OCI-LY1 (cell line): ENCODE measurements around the gene ETV6.

Experiments
- H2AFZ ChIP-seq: fragments of 200-600 bp; sonication (generic), shearing (Covaris generic); 2 replicates; pipeline ENCODE4 v1.6.0; 2014; ENCODE audit warnings: antibody characterized with exemption, mild to moderate bottlenecking, low read length
- H3F3A ChIP-seq: fragments of 200-600 bp; sonication (generic), shearing (Covaris generic); 2 replicates; pipeline ENCODE4 v1.6.0; 2014; ENCODE audit warnings: mild to moderate bottlenecking, antibody characterized with exemption, low read length, moderate library complexity; ENCODE audit not compliant: insufficient read depth
- H3K27ac ChIP-seq: fragments of 200-600 bp; sonication (generic); 2 replicates; pipeline ENCODE4 v1.5.1; 2014; ENCODE audit warnings: low read length, mixed run types, mild to moderate bottlenecking, low read depth; ENCODE audit not compliant: poor library complexity, severe bottlenecking
- H3K27me3 ChIP-seq: fragments of 200-600 bp; sonication (generic); 2 replicates; pipeline ENCODE4 v1.6.0; 2014; ENCODE audit warnings: antibody characterized with exemption, mild to moderate bottlenecking, low read length, moderate library complexity; ENCODE audit not compliant: insufficient read depth
- H3K36me3 ChIP-seq: fragments of 200-600 bp; sonication (generic); 2 replicates; pipeline ENCODE4 v1.6.1; 2014; ENCODE audit warnings: mild to moderate bottlenecking, antibody characterized with exemption, low read length, moderate library complexity, mixed read lengths; ENCODE audit not compliant: insufficient read depth
- H3K4me1 ChIP-seq: fragments of 200-600 bp; sonication (generic); 2 replicates; pipeline ENCODE4 v1.5.1; 2014; ENCODE audit warnings: mild to moderate bottlenecking, low read length, moderate library complexity; ENCODE audit not compliant: insufficient read depth, severe bottlenecking
- H3K4me2 ChIP-seq: fragments of 200-600 bp; sonication (generic), shearing (Covaris generic); 2 replicates; pipeline ENCODE4 v1.6.1; 2014; ENCODE audit warnings: low read length
- H3K4me3 ChIP-seq: fragments of 200-600 bp; sonication (generic); 2 replicates; pipeline ENCODE4 v1.5.1; 2014; ENCODE audit warnings: low read length, low read depth, mild to moderate bottlenecking, mixed read lengths; ENCODE audit not compliant: poor library complexity, severe bottlenecking
- H3K79me2 ChIP-seq: fragments of 200-600 bp; shearing (Covaris generic); 2 replicates; pipeline ENCODE4 v1.6.1; 2016; ENCODE audit warnings: mixed run types, low read length, mixed read lengths; ENCODE audit not compliant: insufficient read depth
- H3K9ac ChIP-seq: fragments of 200-600 bp; sonication (generic), shearing (Covaris generic); 2 replicates; pipeline ENCODE4 v1.6.1; 2014; ENCODE audit warnings: mild to moderate bottlenecking, low read length, mixed read lengths
- H3K9me2 ChIP-seq: fragments of 200-600 bp; sonication (generic), shearing (Covaris generic); 2 replicates; pipeline ENCODE4 v1.6.1; 2014; ENCODE audit warnings: low read depth, mild to moderate bottlenecking, low read length, mixed read lengths
- H3K9me3 ChIP-seq: fragments of 200-600 bp; shearing (Covaris generic); 2 replicates; pipeline ENCODE4 v1.6.1; 2014; ENCODE audit warnings: low read length, mixed read lengths
- H4K20me1 ChIP-seq: fragments of 200-600 bp; sonication (generic), shearing (Covaris generic); 2 replicates; pipeline ENCODE4 v1.6.0; 2016; ENCODE audit warnings: mild to moderate bottlenecking, low read length; ENCODE audit not compliant: insufficient read depth
- EZH2 ChIP-seq: fragments of 200-600 bp; sonication (generic), shearing (Covaris generic); IDR thresholded peaks from 2 replicates; pipeline ENCODE4 v1.8.0; 2017; ENCODE audit warnings: borderline replicate concordance, mixed run types, mild to moderate bottlenecking, antibody characterized with exemption, low read length, moderate library complexity, mixed read lengths
- TF ChIP-seq, protein P1 (sequence below): fragments of 200-600 bp; sonication (generic), shearing (Covaris generic); IDR thresholded peaks from 2 replicates; pipeline ENCODE4 v1.5.1; 2017; ENCODE audit warnings: mild to moderate bottlenecking, antibody characterized with exemption, low read length, moderate library complexity, mixed read lengths

ETV6 gene

GRCh38 chr12:11686120-11686519 is 36.6 kb downstream of the ETV6 start:
- Histone ChIP-seq H3K9me3 (no peaks in the 10 kb centered on the region), H3K79me2 (no peaks in the 10 kb centered on the region), H3F3A (no peaks in the 10 kb centered on the region), H3K27ac (no peak overlapping the region), H3K27me3 (no peaks in the 10 kb centered on the region), H3K4me3 (no peak overlapping the region), H3K4me2 (no peak overlapping the region), H3K9ac (no peak overlapping the region), H3K4me1 (peaks cover 10% of the 10 kb centered on the region), H3K9me2 (no peaks in the 10 kb centered on the region), H3K36me3 (no peaks in the 10 kb centered on the region), H4K20me1 (no peaks in the 10 kb centered on the region), H2AFZ (no peak overlapping the region)
- TF ChIP-seq EZH2, result no peak
- TF ChIP-seq, protein P1, sequence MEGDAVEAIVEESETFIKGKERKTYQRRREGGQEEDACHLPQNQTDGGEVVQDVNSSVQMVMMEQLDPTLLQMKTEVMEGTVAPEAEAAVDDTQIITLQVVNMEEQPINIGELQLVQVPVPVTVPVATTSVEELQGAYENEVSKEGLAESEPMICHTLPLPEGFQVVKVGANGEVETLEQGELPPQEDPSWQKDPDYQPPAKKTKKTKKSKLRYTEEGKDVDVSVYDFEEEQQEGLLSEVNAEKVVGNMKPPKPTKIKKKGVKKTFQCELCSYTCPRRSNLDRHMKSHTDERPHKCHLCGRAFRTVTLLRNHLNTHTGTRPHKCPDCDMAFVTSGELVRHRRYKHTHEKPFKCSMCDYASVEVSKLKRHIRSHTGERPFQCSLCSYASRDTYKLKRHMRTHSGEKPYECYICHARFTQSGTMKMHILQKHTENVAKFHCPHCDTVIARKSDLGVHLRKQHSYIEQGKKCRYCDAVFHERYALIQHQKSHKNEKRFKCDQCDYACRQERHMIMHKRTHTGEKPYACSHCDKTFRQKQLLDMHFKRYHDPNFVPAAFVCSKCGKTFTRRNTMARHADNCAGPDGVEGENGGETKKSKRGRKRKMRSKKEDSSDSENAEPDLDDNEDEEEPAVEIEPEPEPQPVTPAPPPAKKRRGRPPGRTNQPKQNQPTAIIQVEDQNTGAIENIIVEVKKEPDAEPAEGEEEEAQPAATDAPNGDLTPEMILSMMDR, result no peak

GRCh38 chr12:11687528-11687927 is 38.1 kb downstream of the ETV6 start:
- H3F3A ChIP-seq, result no peaks in the 10 kb centered on the region

GRCh38 chr12:11688379-11688778 is 38.9 kb downstream of the ETV6 start:
- Histone ChIP-seq H3K9me3 (no peaks in the 10 kb centered on the region), H3K36me3 (no peaks in the 10 kb centered on the region), H3K9me2 (no peaks in the 10 kb centered on the region), H3K79me2 (no peaks in the 10 kb centered on the region), H2AFZ (no peak overlapping the region), H3K4me2 (no peak overlapping the region), H3K27ac (no peak overlapping the region), H3K4me1 (peaks cover 10% of the 10 kb centered on the region), H3K9ac (no peak overlapping the region), H4K20me1 (no peaks in the 10 kb centered on the region), H3K27me3 (no peaks in the 10 kb centered on the region), H3K4me3 (no peak overlapping the region), H3F3A (no peaks in the 10 kb centered on the region)
- TF ChIP-seq, protein P1, result no peak
- TF ChIP-seq EZH2, result no peak

More at GRCh38 chr12:11687528-11687927, 38.1 kb downstream of the ETV6 start:
- no peaks in the 10 kb centered on the region for H3K9me2 ChIP-seq
- H4K20me1 ChIP-seq, result no peaks in the 10 kb centered on the region
- H3K36me3 ChIP-seq, result no peaks in the 10 kb centered on the region
- H3K4me2 ChIP-seq, result no peak overlapping the region
- H3K79me2 ChIP-seq, result no peaks in the 10 kb centered on the region
- no peak overlapping the region for H3K4me3 ChIP-seq
- H3K27me3 ChIP-seq, result no peaks in the 10 kb centered on the region
- TF ChIP-seq, protein P1, result no peak
- no peak for TF ChIP-seq EZH2
- no peak overlapping the region for H3K9ac ChIP-seq
- H2AFZ ChIP-seq, result no peak overlapping the region
- H3K27ac ChIP-seq, result no peak overlapping the region
- H3K9me3 ChIP-seq, result no peaks in the 10 kb centered on the region
- H3K4me1 ChIP-seq, result peaks cover 10% of the 10 kb centered on the region
